Stimulated activated CD8-positive, alpha-beta memory T cell treated with anti-CD3 and anti-CD28 coated beads, Interleukin-15, amount 100 ng/mL, for 1 hour (primary cell): ENCODE results near the gene CSTPP1.
"Not testable (repeated sequence)": the region's sequence is repeated elsewhere in the genome, so short reads cannot be mapped to it uniquely, and the experiment has no call there.

Experiments used
- DNase-seq: peaks from one replicate; pipeline ENCODE4 v3.0.0-alpha.2; 2020; ENCODE audit warnings: low read depth

CSTPP1 gene

GRCh38 chr11:47099918-47100315 lies 163.4 kb downstream of the CSTPP1 start:
- no peak for DNase-seq

- no peak for DNase-seq
These were observed 164.8 kb downstream of the CSTPP1 start for GRCh38 chr11:47101406-47101805.

GRCh38 chr11:47104261-47104950 lies 167.8 kb downstream of the CSTPP1 start:
- DNase-seq: no peak

GRCh38 chr11:47105541-47105940 lies 169.0 kb downstream of the CSTPP1 start:
- no peak for DNase-seq

GRCh38 chr11:47105974-47106373 lies 169.4 kb downstream of the CSTPP1 start:
- no peak for DNase-seq

GRCh38 chr11:47106798-47107411 lies 170.3 kb downstream of the CSTPP1 start:
- no peak for DNase-seq

GRCh38 chr11:47107744-47108143 lies 171.2 kb downstream of the CSTPP1 start:
- no peak for DNase-seq

- no peak for DNase-seq
These were observed 171.7 kb downstream of the CSTPP1 start for GRCh38 chr11:47108214-47108613.

- DNase-seq: no peak
These were observed 172.6 kb downstream of the CSTPP1 start for GRCh38 chr11:47109051-47109726.

GRCh38 chr11:47109727-47110246 lies 173.2 kb downstream of the CSTPP1 start:
- DNase-seq: no peak

- no peak for DNase-seq
These were observed 174.8 kb downstream of the CSTPP1 start for GRCh38 chr11:47111318-47111804.

GRCh38 chr11:47112941-47113340 lies 176.4 kb downstream of the CSTPP1 start:
- DNase-seq: not testable (repeated sequence)

GRCh38 chr11:47118958-47119688 lies 182.6 kb downstream of the CSTPP1 start:
- not testable (repeated sequence) for DNase-seq

- no peak for DNase-seq
These were observed 184.5 kb downstream of the CSTPP1 start for GRCh38 chr11:47121056-47121455.

- no peak for DNase-seq
These were observed 185.2 kb downstream of the CSTPP1 start for GRCh38 chr11:47121731-47122130.

GRCh38 chr11:47123094-47123493 lies 186.5 kb downstream of the CSTPP1 start:
- no peak for DNase-seq

- no peak for DNase-seq
These were observed 188.1 kb downstream of the CSTPP1 start for GRCh38 chr11:47124675-47125074.

GRCh38 chr11:47125083-47125482 lies 188.5 kb downstream of the CSTPP1 start:
- DNase-seq: no peak

- DNase-seq: no peak
These were observed 190.7 kb downstream of the CSTPP1 start for GRCh38 chr11:47127213-47127612.

- no peak for DNase-seq
These were observed 194.0 kb downstream of the CSTPP1 start for GRCh38 chr11:47130543-47130942.

- DNase-seq: no peak
These were observed 194.6 kb downstream of the CSTPP1 start for GRCh38 chr11:47131136-47131535.

GRCh38 chr11:47132490-47132889 lies 195.9 kb downstream of the CSTPP1 start:
- DNase-seq: no peak
